ENCODE data around the gene TBC1D22A. TPM values are rescaled to one million over a fixed set of nuclear protein-coding genes. Genes with fewer than 3 reads are reported as not detected.

TBC1D22A gene
- total and polyA plus RNA-seq, 9 donors: 12.5 to 25.6 (median 18.5) TPM

- H3K27me3 ChIP-seq: no peaks in the 10 kb centered on the region
- peaks cover 6% of the 10 kb centered on the region for H3K4me1 ChIP-seq (ENCODE audit: insufficient read depth)
- H3K9me3 ChIP-seq: no peaks in the 10 kb centered on the region
- intact Hi-C loops (cut with DNase I): no loop called here
- H3K27ac ChIP-seq: no peak overlapping the region
- H3K4me3 ChIP-seq: no peak overlapping the region
- WGBS, 3 donors: 88 to 92% (median 92%) methylated on average over 9 of the region's 9 CpGs
- no peaks in the 10 kb centered on the region for H3K36me3 ChIP-seq
- no peak for DNase-seq
- no peak for TF ChIP-seq EP300 (IDR thresholded peaks at IDR 0.05)
- no peak for TF ChIP-seq POLR2A (IDR thresholded peaks at IDR 0.05)
- no peak for TF ChIP-seq CTCF (IDR thresholded peaks at IDR 0.05)
These were observed 66.0 kb downstream of the TBC1D22A start for GRCh38 chr22:46828323-46828900.

- peaks cover 6% of the 10 kb centered on the region for H3K4me1 ChIP-seq (ENCODE audit: insufficient read depth)
- intact Hi-C loops (cut with DNase I): no loop called here
- DNase-seq: no peak
- H3K4me3 ChIP-seq: no peak overlapping the region
- no peaks in the 10 kb centered on the region for H3K9me3 ChIP-seq
- TF ChIP-seq EP300 (IDR thresholded peaks at IDR 0.05) (no peak), CTCF (IDR thresholded peaks at IDR 0.05) (no peak), POLR2A (IDR thresholded peaks at IDR 0.05) (no peak)
- 24 to 26% (median 24%) methylated on average over 12 of the region's 12 CpGs for WGBS, 3 donors
- H3K27ac ChIP-seq: no peak overlapping the region
- no peaks in the 10 kb centered on the region for H3K36me3 ChIP-seq
- no peaks in the 10 kb centered on the region for H3K27me3 ChIP-seq
These were observed 66.9 kb downstream of the TBC1D22A start for GRCh38 chr22:46829117-46829891.

- no peaks in the 10 kb centered on the region for H3K27me3 ChIP-seq
- H3K4me1 ChIP-seq (ENCODE audit: insufficient read depth): peaks cover 6% of the 10 kb centered on the region
- H3K9me3 ChIP-seq: no peaks in the 10 kb centered on the region
- H3K27ac ChIP-seq: no peak overlapping the region
- H3K36me3 ChIP-seq: no peaks in the 10 kb centered on the region
- TF ChIP-seq CTCF (IDR thresholded peaks at IDR 0.05): no peak
- no peak for TF ChIP-seq EP300 (IDR thresholded peaks at IDR 0.05)
- no peak for TF ChIP-seq POLR2A (IDR thresholded peaks at IDR 0.05)
- 58 to 73% (median 71%) methylated on average over 15 of the region's 15 CpGs for WGBS, 3 donors
- intact Hi-C loops (cut with DNase I): no loop called here
- no peak for DNase-seq
- no peak overlapping the region for H3K4me3 ChIP-seq
These were observed 67.7 kb downstream of the TBC1D22A start for GRCh38 chr22:46829941-46830715.

GRCh38 chr22:46830841-46831240 lies 68.4 kb downstream of the TBC1D22A start:
- Histone ChIP-seq H3K4me1 (ENCODE audit: insufficient read depth) (peaks cover 6% of the 10 kb centered on the region), H3K27ac (no peak overlapping the region), H3K36me3 (no peaks in the 10 kb centered on the region), H3K27me3 (no peaks in the 10 kb centered on the region), H3K9me3 (no peaks in the 10 kb centered on the region), H3K4me3 (no peak overlapping the region)
- TF ChIP-seq EP300 (IDR thresholded peaks at IDR 0.05): no peak
- TF ChIP-seq CTCF (IDR thresholded peaks at IDR 0.05): no peak
- no peak for TF ChIP-seq POLR2A (IDR thresholded peaks at IDR 0.05)
- intact Hi-C loops (cut with DNase I): no loop called here
- WGBS, 3 donors: 89 to 96% (median 90%) methylated on average over 8 of the region's 8 CpGs
- no peak for DNase-seq

Data from ovary (tissue), 9 donors.